ENCODE results near the gene SYP. TPM values are rescaled to one million over a fixed set of nuclear protein-coding genes. Genes with fewer than 3 reads are reported as not detected.
A peak's percentile ranks its signal among the peaks of the same experiment; 100 is the strongest.

The SYP gene
- total RNA-seq, 2 experiments from 2014 or later = 0.17 to 0.69 TPM

- ChIA-PET CTCF (interaction anchor here (0.8 to 3.2 kb wide), 4 partner anchors 11 to 60 kb away, joined by 3 to 15 read pairs (median 6); no protein-coding TSS in a partner anchor), POLR2A (interaction anchor here (0.7 to 6.0 kb wide), 15 partner anchors 8 to 593 kb away, joined by 3 to 50 read pairs (median 4); partner anchors contain the start of genes GRIPAP1, OTUD5, PRAF2 and RBM3)
- Mint-ChIP-seq H3K27me3 (no peaks in the 10 kb centered on the region), H3K4me3 (peak overlapping the region; percentile 80), H3K4me1 (ENCODE audit: low read depth) (peaks cover 32% of the 10 kb centered on the region), H3K27ac (peak overlapping the region; percentile 86), H3K9me3 (no peaks in the 10 kb centered on the region), H3K36me3 (ENCODE audit: low read depth) (no peaks in the 10 kb centered on the region)
- intact Hi-C loops (cut with DNase I, micrococcal nuclease) = no loop called here
- Histone ChIP-seq H3K27me3 (ENCODE audit: control insufficient read depth in 1 of 2, insufficient read depth in 2 of 2, low read length in 2 of 2) (no peaks in the 10 kb centered on the region), H3K9me3 (ENCODE audit: control insufficient read depth in 1 of 2, insufficient read depth in 1 of 2, low read length in 2 of 2) (no peaks in the 10 kb centered on the region), H3K27ac (ENCODE audit: low read depth in 1 of 2, low read length in 2 of 2) (peak overlapping the region; percentile 72 to 78), H3K36me3 (ENCODE audit: insufficient read depth, low read length) (no peaks in the 10 kb centered on the region), H3K4me1 (ENCODE audit: insufficient read depth, low read length) (peaks cover 59% of the 10 kb centered on the region), H3K4me3 (ENCODE audit: low read length) (peak overlapping the region; percentile 56)
- TF ChIP-seq CTCF (IDR thresholded peaks at IDR 0.05) = no peak
- peak; percentile 21 for ATAC-seq (ENCODE audit: poor library complexity)
- peak in 13 of 14 experiments; percentile 30 to 86 (median 61) for DNase-seq
Observed at GRCh38 chrX:49166914-49167739, 32.9 kb downstream of the SYP start.

- ChIA-PET CTCF (interaction anchor here (0.8 to 3.2 kb wide), 4 partner anchors 10 to 59 kb away, joined by 3 to 15 read pairs (median 6); no protein-coding TSS in a partner anchor), POLR2A (interaction anchor here (0.6 to 6.0 kb wide), 15 partner anchors 9 to 1516 kb away, joined by 3 to 50 read pairs (median 4); partner anchors contain the start of genes ELK1, GRIPAP1, OTUD5 and PRAF2)
- Mint-ChIP-seq H3K27me3 (no peaks in the 10 kb centered on the region), H3K4me1 (ENCODE audit: low read depth) (peaks cover 32% of the 10 kb centered on the region), H3K9me3 (no peaks in the 10 kb centered on the region), H3K4me3 (peak overlapping the region; percentile 80), H3K27ac (peak overlapping the region; percentile 86), H3K36me3 (ENCODE audit: low read depth) (no peaks in the 10 kb centered on the region)
- Histone ChIP-seq H3K36me3 (ENCODE audit: insufficient read depth, low read length) (no peaks in the 10 kb centered on the region), H3K4me1 (ENCODE audit: insufficient read depth, low read length) (peaks cover 52% of the 10 kb centered on the region), H3K4me3 (ENCODE audit: low read length) (peak overlapping the region; percentile 56), H3K27me3 (ENCODE audit: control insufficient read depth in 1 of 2, insufficient read depth in 2 of 2, low read length in 2 of 2) (no peaks in the 10 kb centered on the region), H3K9me3 (ENCODE audit: control insufficient read depth in 1 of 2, insufficient read depth in 1 of 2, low read length in 2 of 2) (no peaks in the 10 kb centered on the region), H3K27ac (ENCODE audit: low read depth in 1 of 2, low read length in 2 of 2) (peak overlapping the region; percentile 72 to 78)
- DNase-seq = peak; percentile 51 to 89 (median 66)
- peak; percentile 31 for TF ChIP-seq CTCF (IDR thresholded peaks at IDR 0.05)
- intact Hi-C loops (cut with DNase I, micrococcal nuclease) = no loop called here
- peak; percentile 72 for ATAC-seq (ENCODE audit: poor library complexity)
Observed at GRCh38 chrX:49165901-49166881, 33.8 kb downstream of the SYP start.

Measured in CD4-positive, alpha-beta T cell (primary cell).